ENCODE results near the gene TEX264. TPM values are rescaled to one million over a fixed set of nuclear protein-coding genes. Genes with fewer than 3 reads are reported as not detected.

The TEX264 gene
- total RNA-seq, 1 donor from 2014 or later: 0.54 TPM

- Histone ChIP-seq H3K4me2 (no peak overlapping the region), H3K4me3 (no peak overlapping the region), H3K27me3 (peaks cover 40% of the 10 kb centered on the region), H3K79me2 (ENCODE audit: low read depth) (no peaks in the 10 kb centered on the region), H3K36me3 (no peaks in the 10 kb centered on the region), H3K27ac (no peak overlapping the region), H3K9me3 (ENCODE audit: low read depth) (no peaks in the 10 kb centered on the region), H3K9ac (no peak overlapping the region), H4K20me1 (ENCODE audit: low read depth) (peaks cover 15% of the 10 kb centered on the region), H3F3A (ENCODE audit: low read depth) (peaks cover 8% of the 10 kb centered on the region), H3K4me1 (peaks cover 13% of the 10 kb centered on the region), H2AFZ (replicated peaks) (no peak overlapping the region)
- Mint-ChIP-seq H3K4me1 (peaks cover 29% of the 10 kb centered on the region), H3K4me3 (peak overlapping the region; percentile 83), H3K36me3 (peaks cover 2% of the 10 kb centered on the region), H3K27me3 (ENCODE audit: insufficient read depth, low read depth) (peaks cover 21% of the 10 kb centered on the region), H3K27ac (no peak overlapping the region), H3K9me3 (no peaks in the 10 kb centered on the region)
- DNase-seq (ENCODE audit: low spot score): no peak
- TF ChIP-seq EZH2phosphoT487 (IDR thresholded peaks at IDR 0.05): no peak
- no peak for TF ChIP-seq CTCF (IDR thresholded peaks at IDR 0.05)
- no peak for TF ChIP-seq EZH2 (IDR thresholded peaks at IDR 0.05)
These were observed 37.3 kb downstream of the TEX264 start for GRCh38 chr3:51708216-51708845.

- H3K4me2 ChIP-seq: no peak overlapping the region
- H3K36me3 ChIP-seq: no peaks in the 10 kb centered on the region
- H2AFZ ChIP-seq (replicated peaks): no peak overlapping the region
- H3K4me3 ChIP-seq: no peak overlapping the region
- H3K27me3 ChIP-seq: peaks cover 40% of the 10 kb centered on the region
- no peak for DNase-seq (ENCODE audit: low spot score)
- TF ChIP-seq CTCF (IDR thresholded peaks at IDR 0.05): no peak
- no peak for TF ChIP-seq EZH2phosphoT487 (IDR thresholded peaks at IDR 0.05)
- TF ChIP-seq EZH2 (IDR thresholded peaks at IDR 0.05): no peak
- peaks cover 2% of the 10 kb centered on the region for H3K36me3 Mint-ChIP-seq
- H3K4me1 Mint-ChIP-seq: peaks cover 25% of the 10 kb centered on the region
- H3K4me1 ChIP-seq: peaks cover 7% of the 10 kb centered on the region
- H4K20me1 ChIP-seq (ENCODE audit: low read depth): peaks cover 15% of the 10 kb centered on the region
- H3K79me2 ChIP-seq (ENCODE audit: low read depth): no peaks in the 10 kb centered on the region
- H3K27ac ChIP-seq: no peak overlapping the region
- no peaks in the 10 kb centered on the region for H3K9me3 Mint-ChIP-seq
- H3K4me3 Mint-ChIP-seq: peak overlapping the region; percentile 11
- H3K27me3 Mint-ChIP-seq (ENCODE audit: insufficient read depth, low read depth): peaks cover 21% of the 10 kb centered on the region
- no peaks in the 10 kb centered on the region for H3K9me3 ChIP-seq (ENCODE audit: low read depth)
- peaks cover under 1% of the 10 kb centered on the region for H3F3A ChIP-seq (ENCODE audit: low read depth)
- no peak overlapping the region for H3K27ac Mint-ChIP-seq
- H3K9ac ChIP-seq: no peak overlapping the region
These were observed 38.0 kb downstream of the TEX264 start for GRCh38 chr3:51709004-51709420.

DNA sequence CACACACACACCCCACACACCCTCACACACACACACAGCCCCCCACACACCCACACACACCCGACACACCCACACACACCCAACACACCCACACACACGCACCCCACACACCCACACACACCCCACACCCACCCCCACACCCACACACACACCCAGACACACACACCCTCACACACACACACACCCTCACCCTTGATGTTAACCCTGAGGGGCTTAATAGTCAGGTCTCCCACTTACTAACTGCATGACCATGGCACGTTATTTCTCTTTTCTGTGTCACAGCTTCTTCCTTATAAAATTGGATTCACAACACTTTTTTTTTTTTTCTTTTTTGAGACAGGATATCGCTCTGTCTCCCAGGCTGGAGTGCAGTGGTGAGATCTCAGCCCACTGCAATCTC, 38.6 kb downstream of the TEX264 start:
- Histone ChIP-seq H3K27me3 (peaks cover 40% of the 10 kb centered on the region), H3F3A (ENCODE audit: low read depth) (no peaks in the 10 kb centered on the region), H3K4me1 (peaks cover under 1% of the 10 kb centered on the region), H3K27ac (no peak overlapping the region), H4K20me1 (ENCODE audit: low read depth) (peaks cover 15% of the 10 kb centered on the region), H2AFZ (replicated peaks) (no peak overlapping the region), H3K4me2 (no peak overlapping the region), H3K9ac (no peak overlapping the region), H3K79me2 (ENCODE audit: low read depth) (no peaks in the 10 kb centered on the region), H3K4me3 (no peak overlapping the region), H3K36me3 (no peaks in the 10 kb centered on the region), H3K9me3 (ENCODE audit: low read depth) (no peaks in the 10 kb centered on the region)
- Mint-ChIP-seq H3K4me3 (no peak overlapping the region), H3K27ac (no peak overlapping the region), H3K27me3 (ENCODE audit: insufficient read depth, low read depth) (peaks cover 23% of the 10 kb centered on the region), H3K9me3 (no peaks in the 10 kb centered on the region), H3K36me3 (peaks cover 2% of the 10 kb centered on the region), H3K4me1 (peaks cover 19% of the 10 kb centered on the region)
- TF ChIP-seq EZH2 (IDR thresholded peaks at IDR 0.05) (no peak), EZH2phosphoT487 (IDR thresholded peaks at IDR 0.05) (no peak), CTCF (IDR thresholded peaks at IDR 0.05) (no peak)
- no peak for DNase-seq (ENCODE audit: low spot score)

Measured in neural progenitor cell (in vitro differentiated cells).